ENCODE data around the gene NFE2L3. TPM values are rescaled to one million over a fixed set of nuclear protein-coding genes. Genes with fewer than 3 reads are reported as not detected.
"Not testable (repeated sequence)": the region's sequence is repeated elsewhere in the genome, so short reads cannot be mapped to it uniquely, and the experiment has no call there.

Gene NFE2L3
- total RNA-seq, 4 donors from 2014 or later, result 37.9 to 59.1 (median 45.0) TPM

- WGBS, 2 donors, result 81 to 84% methylated on average over 2 of the region's 2 CpGs
- intact Hi-C loops (cut with DNase I; ENCODE audit: low total_unique reads), result no loop called here
- no peak for DNase-seq (ENCODE audit: low spot score in 2 of 2)
- no peak for TF ChIP-seq CTCF (IDR thresholded peaks at IDR 0.05)
- H3K4me3 ChIP-seq (ENCODE audit: low read depth, poor library complexity, severe bottlenecking), result no peak overlapping the region
Measured at GRCh38 chr7:26162431-26162830, 10.4 kb downstream of the NFE2L3 start.

GRCh38 chr7:26163804-26164203 is 11.8 kb downstream of the NFE2L3 start:
- H3K4me3 ChIP-seq (ENCODE audit: low read depth, poor library complexity, severe bottlenecking); DNase-seq (ENCODE audit: low spot score in 2 of 2); intact Hi-C loops (cut with DNase I; ENCODE audit: low total_unique reads): not testable (repeated sequence)
- 58 to 89% methylated on average over 1 of the region's 1 CpG for WGBS, 2 donors

- intact Hi-C loops (cut with DNase I; ENCODE audit: low total_unique reads), result no loop called here
- peak in 1 of 2 donors; percentile 56 for DNase-seq (ENCODE audit: low spot score in 2 of 2)
- 60 to 73% methylated on average over 9 of the region's 9 CpGs for WGBS, 2 donors
- no peak overlapping the region for H3K4me3 ChIP-seq (ENCODE audit: low read depth, poor library complexity, severe bottlenecking)
- TF ChIP-seq CTCF (IDR thresholded peaks at IDR 0.05) (no peak), POLR2A (IDR thresholded peaks at IDR 0.05) (no peak)
Measured at GRCh38 chr7:26165950-26166683, 14.1 kb downstream of the NFE2L3 start.

GRCh38 chr7:26166684-26167266 is 14.8 kb downstream of the NFE2L3 start:
- H3K4me3 ChIP-seq (ENCODE audit: low read depth, poor library complexity, severe bottlenecking), result no peak overlapping the region
- TF ChIP-seq CTCF (IDR thresholded peaks at IDR 0.05) (no peak), POLR2A (IDR thresholded peaks at IDR 0.05) (no peak)
- peak in 1 of 2 donors; percentile 32 for DNase-seq (ENCODE audit: low spot score in 2 of 2)
- 73 to 82% methylated on average over 5 of the region's 5 CpGs for WGBS, 2 donors
- intact Hi-C loops (cut with DNase I; ENCODE audit: low total_unique reads), result no loop called here

- H3K4me3 ChIP-seq (ENCODE audit: low read depth, poor library complexity, severe bottlenecking), result no peak overlapping the region
- no peak for TF ChIP-seq POLR2A (IDR thresholded peaks at IDR 0.05)
- TF ChIP-seq CTCF (IDR thresholded peaks at IDR 0.05), result no peak
- intact Hi-C loops (cut with DNase I; ENCODE audit: low total_unique reads), result no loop called here
- 82 to 86% methylated on average over 3 of the region's 3 CpGs for WGBS, 2 donors
- DNase-seq (ENCODE audit: low spot score in 2 of 2), result peak in 1 of 2 donors; percentile 34
Measured at GRCh38 chr7:26167303-26167934, 15.4 kb downstream of the NFE2L3 start.

GRCh38 chr7:26168458-26169023 is 16.5 kb downstream of the NFE2L3 start:
- WGBS, 2 donors, result 85 to 93% methylated on average over 6 of the region's 6 CpGs

More at GRCh38 chr7:26168458-26169023, 16.5 kb downstream of the NFE2L3 start:
- intact Hi-C loops (cut with DNase I; ENCODE audit: low total_unique reads), result no loop called here
- DNase-seq (ENCODE audit: low spot score in 2 of 2), result no peak
- no peak overlapping the region for H3K4me3 ChIP-seq (ENCODE audit: low read depth, poor library complexity, severe bottlenecking)
- TF ChIP-seq CTCF (IDR thresholded peaks at IDR 0.05) (no peak), POLR2A (IDR thresholded peaks at IDR 0.05) (no peak)
